Measurements from ENCODE around the gene ARHGEF16. TPM values are rescaled to one million over a fixed set of nuclear protein-coding genes. Genes with fewer than 3 reads are reported as not detected.
A peak's percentile ranks its signal among the peaks of the same experiment; 100 is the strongest.

Gene ARHGEF16
- total RNA-seq, 2 donors from 2014 or later: 17.1 to 22.1 TPM

- WGBS, 2 donors: 80 to 91% methylated on average over 4 to 35 of the region's 35 CpGs
- no peak for TF ChIP-seq POLR2A (IDR thresholded peaks at IDR 0.05)
- no peak for TF ChIP-seq CTCF (IDR thresholded peaks at IDR 0.05)
- Histone ChIP-seq H3K4me3 (no peak overlapping the region), H3K9me3 (no peaks in the 10 kb centered on the region), H3K27me3 (no peaks in the 10 kb centered on the region), H3K27ac (no peak overlapping the region), H3K36me3 (replicated peaks in 1 of 2; ENCODE audit: insufficient read depth in 1 of 2, low read depth in 2 of 2) (no peaks in the 10 kb centered on the region), H3K4me1 (no peaks in the 10 kb centered on the region)
- DNase-seq (no peak), ATAC-seq (no peak)
- intact Hi-C loops (cut with DNase I): no loop called here
These were observed 12.9 kb downstream of the ARHGEF16 start for GRCh38 chr1:3467096-3468036.

- ATAC-seq (no peak), DNase-seq (peak in 2 of 4 donors; percentile 5 to 10)
- 86 to 98% methylated on average over 10 to 29 of the region's 34 CpGs for WGBS, 2 donors
- no peaks in the 10 kb centered on the region for H3K27me3 ChIP-seq
- TF ChIP-seq CTCF (IDR thresholded peaks at IDR 0.05) (no peak), POLR2A (IDR thresholded peaks at IDR 0.05) (no peak)
- H3K4me1 ChIP-seq: no peaks in the 10 kb centered on the region
- intact Hi-C loops (cut with DNase I): no loop called here
- H3K4me3 ChIP-seq: no peak overlapping the region
- H3K36me3 ChIP-seq (replicated peaks in 1 of 2; ENCODE audit: insufficient read depth in 1 of 2, low read depth in 2 of 2): no peaks in the 10 kb centered on the region
- H3K27ac ChIP-seq: no peak overlapping the region
- no peaks in the 10 kb centered on the region for H3K9me3 ChIP-seq
These were observed 14.0 kb downstream of the ARHGEF16 start for GRCh38 chr1:3468236-3469103.

GRCh38 chr1:3469104-3469848, 14.8 kb downstream of the ARHGEF16 start:
- DNase-seq: no peak
- 93 to 100% methylated on average over 4 to 29 of the region's 31 CpGs for WGBS, 2 donors
- Histone ChIP-seq H3K4me1 (no peaks in the 10 kb centered on the region), H3K36me3 (replicated peaks in 1 of 2; ENCODE audit: insufficient read depth in 1 of 2, low read depth in 2 of 2) (peaks cover 0 to 3% of the 10 kb centered on the region in 2 donors), H3K27me3 (no peaks in the 10 kb centered on the region), H3K27ac (no peak overlapping the region), H3K4me3 (no peak overlapping the region), H3K9me3 (no peaks in the 10 kb centered on the region)
- intact Hi-C loops (cut with DNase I): no loop called here
- no peak for TF ChIP-seq POLR2A (IDR thresholded peaks at IDR 0.05)
- TF ChIP-seq CTCF (IDR thresholded peaks at IDR 0.05): no peak
- no peak for ATAC-seq

GRCh38 chr1:3469849-3470649, 15.6 kb downstream of the ARHGEF16 start:
- peaks cover 0 to 3% of the 10 kb centered on the region in 2 donors for H3K36me3 ChIP-seq (replicated peaks in 1 of 2; ENCODE audit: insufficient read depth in 1 of 2, low read depth in 2 of 2)
- H3K9me3 ChIP-seq: no peaks in the 10 kb centered on the region
- H3K4me1 ChIP-seq: no peaks in the 10 kb centered on the region
- no peak for TF ChIP-seq CTCF (IDR thresholded peaks at IDR 0.05)
- no peak for TF ChIP-seq POLR2A (IDR thresholded peaks at IDR 0.05)
- intact Hi-C loops (cut with DNase I): no loop called here
- DNase-seq (no peak), ATAC-seq (no peak)
- 88 to 91% methylated on average over 14 to 17 of the region's 17 CpGs for WGBS, 2 donors
- H3K27ac ChIP-seq: no peak overlapping the region
- H3K4me3 ChIP-seq: no peak overlapping the region
- H3K27me3 ChIP-seq: no peaks in the 10 kb centered on the region

All from body of pancreas (tissue), 4 donors.